ENCODE data around the gene CMTM8. TPM values are rescaled to one million over a fixed set of nuclear protein-coding genes. Genes with fewer than 3 reads are reported as not detected.

Gene CMTM8
- total and polyA plus RNA-seq, 2 donors (not counting 1 experiment from before 2014, with no cell fraction given): under 0.01 to 0.50 TPM

DNA sequence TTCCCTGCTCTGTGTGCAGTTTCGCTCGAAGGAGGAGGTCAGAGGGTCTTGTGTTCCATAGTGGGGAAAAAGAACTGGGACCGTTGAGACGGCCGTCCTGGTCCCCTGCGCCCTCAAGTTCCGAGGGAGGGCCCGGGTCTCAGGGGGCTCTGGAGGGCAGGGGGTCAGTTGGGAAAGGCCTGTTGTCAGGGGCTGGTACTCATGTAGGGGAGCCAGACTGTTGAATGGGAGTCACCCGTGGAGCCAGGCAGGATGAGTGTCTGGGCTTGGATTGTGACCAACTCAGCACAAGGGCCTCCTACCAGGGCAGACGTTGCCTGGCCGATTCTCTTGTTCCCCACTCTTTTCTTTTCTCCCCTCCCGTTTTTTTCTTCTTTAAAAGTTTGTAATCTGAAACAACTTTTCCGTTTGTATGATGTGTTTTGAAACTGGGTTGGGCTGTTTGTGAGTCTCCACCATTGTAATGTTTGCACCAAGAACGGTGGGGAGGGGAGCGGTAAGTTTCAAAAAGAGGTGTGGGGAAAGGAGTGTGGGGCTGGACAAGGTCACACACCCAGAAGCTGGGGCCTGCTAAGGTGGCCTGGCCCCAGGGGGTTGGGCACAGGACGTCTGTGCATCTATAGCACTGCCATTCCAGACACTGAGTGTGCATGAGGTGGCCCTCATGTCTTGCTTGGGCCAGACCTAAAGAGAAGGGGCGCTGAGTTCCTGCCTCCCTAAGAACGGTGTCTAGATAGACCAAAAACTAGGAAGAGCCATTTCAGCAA lies 154.2 kb downstream of the CMTM8 start:
- Histone ChIP-seq H3K27me3 (ENCODE audit: control insufficient read depth, insufficient read depth, low read length) (no peaks in the 10 kb centered on the region), H3K27ac (ENCODE audit: insufficient read depth, low read length) (peak overlapping the region; percentile 57), H3K79me2 (ENCODE audit: control insufficient read depth, insufficient read depth, low read length) (peaks cover 4% of the 10 kb centered on the region), H3K9me3 (ENCODE audit: control insufficient read depth, insufficient read depth, low read depth, low read length) (no peaks in the 10 kb centered on the region), H3K4me1 (ENCODE audit: control insufficient read depth, extremely low read depth, insufficient read depth, low read length) (no peaks in the 10 kb centered on the region), H3K4me3 (replicated peaks in 1 of 4; ENCODE audit: control extremely low read depth in 1 of 4, insufficient read depth in 1 of 4, low read depth in 3 of 4, low read length in 4 of 4) (peak overlapping the region; percentile 48 to 81 (median 64)), H3K9ac (ENCODE audit: insufficient read depth, low read length) (peak overlapping the region; percentile 59), H4K20me1 (ENCODE audit: control insufficient read depth, extremely low read depth, insufficient read depth, low read length) (no peaks in the 10 kb centered on the region), H3K36me3 (ENCODE audit: control insufficient read depth, insufficient read depth, low read length) (no peaks in the 10 kb centered on the region), H3K4me2 (ENCODE audit: extremely low read depth, insufficient read depth, low read length) (peak overlapping the region; percentile 80), H2AFZ (ENCODE audit: low read length) (peak overlapping the region; percentile 74)
- peak; percentile 70 to 80 for DNase-seq (ENCODE audit: low read depth in 2 of 2)
- TF ChIP-seq, protein P1, sequence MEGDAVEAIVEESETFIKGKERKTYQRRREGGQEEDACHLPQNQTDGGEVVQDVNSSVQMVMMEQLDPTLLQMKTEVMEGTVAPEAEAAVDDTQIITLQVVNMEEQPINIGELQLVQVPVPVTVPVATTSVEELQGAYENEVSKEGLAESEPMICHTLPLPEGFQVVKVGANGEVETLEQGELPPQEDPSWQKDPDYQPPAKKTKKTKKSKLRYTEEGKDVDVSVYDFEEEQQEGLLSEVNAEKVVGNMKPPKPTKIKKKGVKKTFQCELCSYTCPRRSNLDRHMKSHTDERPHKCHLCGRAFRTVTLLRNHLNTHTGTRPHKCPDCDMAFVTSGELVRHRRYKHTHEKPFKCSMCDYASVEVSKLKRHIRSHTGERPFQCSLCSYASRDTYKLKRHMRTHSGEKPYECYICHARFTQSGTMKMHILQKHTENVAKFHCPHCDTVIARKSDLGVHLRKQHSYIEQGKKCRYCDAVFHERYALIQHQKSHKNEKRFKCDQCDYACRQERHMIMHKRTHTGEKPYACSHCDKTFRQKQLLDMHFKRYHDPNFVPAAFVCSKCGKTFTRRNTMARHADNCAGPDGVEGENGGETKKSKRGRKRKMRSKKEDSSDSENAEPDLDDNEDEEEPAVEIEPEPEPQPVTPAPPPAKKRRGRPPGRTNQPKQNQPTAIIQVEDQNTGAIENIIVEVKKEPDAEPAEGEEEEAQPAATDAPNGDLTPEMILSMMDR (conservative IDR thresholded peaks at IDR 0.05 in 1 of 2, IDR thresholded peaks at IDR 0.05 in 1 of 2; ENCODE audit: low read depth in 1 of 2, low read length in 2 of 2): no peak
- TF ChIP-seq EZH2 (IDR thresholded peaks at IDR 0.05; ENCODE audit: low read length, missing control alignments): no peak

GRCh38 chr3:32395496-32395895 lies 157.0 kb downstream of the CMTM8 start:
- H3K4me3 ChIP-seq (replicated peaks in 1 of 4; ENCODE audit: control extremely low read depth in 1 of 4, insufficient read depth in 1 of 4, low read depth in 3 of 4, low read length in 4 of 4): no peak overlapping the region
- no peaks in the 10 kb centered on the region for H3K9me3 ChIP-seq (ENCODE audit: control insufficient read depth, insufficient read depth, low read depth, low read length)
- no peak overlapping the region for H3K9ac ChIP-seq (ENCODE audit: insufficient read depth, low read length)
- H3K4me2 ChIP-seq (ENCODE audit: extremely low read depth, insufficient read depth, low read length): no peak overlapping the region
- no peak overlapping the region for H3K27ac ChIP-seq (ENCODE audit: insufficient read depth, low read length)
- H2AFZ ChIP-seq (ENCODE audit: low read length): no peak overlapping the region
- no peak for DNase-seq (ENCODE audit: low read depth in 2 of 2)
- no peaks in the 10 kb centered on the region for H3K36me3 ChIP-seq (ENCODE audit: control insufficient read depth, insufficient read depth, low read length)
- no peaks in the 10 kb centered on the region for H4K20me1 ChIP-seq (ENCODE audit: control insufficient read depth, extremely low read depth, insufficient read depth, low read length)
- no peaks in the 10 kb centered on the region for H3K4me1 ChIP-seq (ENCODE audit: control insufficient read depth, extremely low read depth, insufficient read depth, low read length)
- TF ChIP-seq, protein P1 (conservative IDR thresholded peaks at IDR 0.05 in 1 of 2, IDR thresholded peaks at IDR 0.05 in 1 of 2; ENCODE audit: low read depth in 1 of 2, low read length in 2 of 2): no peak
- TF ChIP-seq EZH2 (IDR thresholded peaks at IDR 0.05; ENCODE audit: low read length, missing control alignments): no peak
- no peaks in the 10 kb centered on the region for H3K27me3 ChIP-seq (ENCODE audit: control insufficient read depth, insufficient read depth, low read length)
- H3K79me2 ChIP-seq (ENCODE audit: control insufficient read depth, insufficient read depth, low read length): peaks cover 10% of the 10 kb centered on the region

DNA sequence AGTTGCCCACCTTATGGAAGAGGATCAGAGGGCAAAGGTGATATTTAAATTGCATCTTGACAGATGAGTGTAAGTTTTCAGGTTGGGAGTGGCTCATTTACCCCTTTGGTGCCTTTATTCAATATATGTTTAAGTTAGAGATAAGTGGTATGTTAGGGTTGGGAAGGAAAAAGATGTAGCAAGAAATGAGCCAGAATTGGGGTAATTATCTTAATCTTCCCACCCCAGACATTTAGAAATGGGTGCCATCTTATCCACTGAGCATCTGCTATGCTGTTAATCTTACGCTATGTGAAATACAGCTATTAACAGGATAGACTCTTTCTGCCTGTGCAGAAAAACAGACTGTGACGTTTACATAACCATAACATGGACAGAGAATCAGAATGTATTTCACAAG lies 159.5 kb downstream of the CMTM8 start:
- no peak for DNase-seq (ENCODE audit: low read depth in 2 of 2)

More for the DNA sequence above, 159.5 kb downstream of the CMTM8 start:
- TF ChIP-seq EZH2 (IDR thresholded peaks at IDR 0.05; ENCODE audit: low read length, missing control alignments): no peak
- TF ChIP-seq, protein P1 (conservative IDR thresholded peaks at IDR 0.05 in 1 of 2, IDR thresholded peaks at IDR 0.05 in 1 of 2; ENCODE audit: low read depth in 1 of 2, low read length in 2 of 2): no peak
- Histone ChIP-seq H4K20me1 (ENCODE audit: control insufficient read depth, extremely low read depth, insufficient read depth, low read length) (no peaks in the 10 kb centered on the region), H3K4me2 (ENCODE audit: extremely low read depth, insufficient read depth, low read length) (no peak overlapping the region), H3K4me3 (replicated peaks in 1 of 4; ENCODE audit: control extremely low read depth in 1 of 4, insufficient read depth in 1 of 4, low read depth in 3 of 4, low read length in 4 of 4) (no peak overlapping the region), H3K36me3 (ENCODE audit: control insufficient read depth, insufficient read depth, low read length) (no peaks in the 10 kb centered on the region), H3K4me1 (ENCODE audit: control insufficient read depth, extremely low read depth, insufficient read depth, low read length) (peaks cover 5% of the 10 kb centered on the region), H3K27me3 (ENCODE audit: control insufficient read depth, insufficient read depth, low read length) (no peaks in the 10 kb centered on the region), H2AFZ (ENCODE audit: low read length) (no peak overlapping the region), H3K9me3 (ENCODE audit: control insufficient read depth, insufficient read depth, low read depth, low read length) (no peaks in the 10 kb centered on the region), H3K79me2 (ENCODE audit: control insufficient read depth, insufficient read depth, low read length) (peaks cover 8% of the 10 kb centered on the region), H3K27ac (ENCODE audit: insufficient read depth, low read length) (no peak overlapping the region), H3K9ac (ENCODE audit: insufficient read depth, low read length) (no peak overlapping the region)

All from fibroblast of lung (primary cell).